Measurements from ENCODE around the gene CNP. TPM values are rescaled to one million over a fixed set of nuclear protein-coding genes. Genes with fewer than 3 reads are reported as not detected.

CNP gene
- total and polyA plus RNA-seq, 2 of the 8 experiments (the other 6 are each of a cell fraction or from before 2014, with no cell fraction given) = 21.9 to 60.6 TPM

DNA sequence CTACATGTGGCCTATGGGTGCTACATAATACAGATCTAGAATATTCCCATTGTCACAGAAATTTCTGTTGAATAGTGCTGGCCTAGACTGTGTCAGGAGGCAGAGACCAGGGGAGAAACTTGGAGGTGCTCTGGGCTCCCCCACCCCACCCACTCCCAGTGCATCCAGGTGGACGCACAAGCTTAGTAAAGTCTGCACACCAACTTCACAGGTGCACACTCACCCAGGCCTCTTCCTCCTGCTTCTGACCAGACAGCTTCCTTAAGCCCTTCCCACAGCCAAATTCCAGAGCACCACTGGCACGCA is 7.6 kb upstream of the CNP start:
- FAIRE-seq = no peak

More for the DNA sequence above, 7.6 kb upstream of the CNP start:
- DNase-seq (ENCODE audit: low read depth in 1 of 2, low spot score in 2 of 2) = no peak
- Histone ChIP-seq H3K27me3 (replicated peaks in 1 of 4; ENCODE audit: control insufficient read depth in 3 of 4, extremely low read depth in 1 of 4, insufficient read depth in 3 of 4, low read length in 3 of 4) (no peaks in the 10 kb centered on the region), H4K5ac (ENCODE audit: insufficient read length, low read depth, low read length) (no peak overlapping the region), H3K79me2 (ENCODE audit: control insufficient read depth in 1 of 2, insufficient read depth in 2 of 2, low read length in 2 of 2) (no peaks in the 10 kb centered on the region), H3K4ac (replicated peaks; ENCODE audit: insufficient read length, low read depth, low read length) (no peak overlapping the region), H4K91ac (replicated peaks; ENCODE audit: insufficient read length, low read length) (no peak overlapping the region), H3K4me1 (replicated peaks in 1 of 4; ENCODE audit: control insufficient read depth in 3 of 4, insufficient read depth in 4 of 4, low read length in 3 of 4) (peaks cover 6 to 16% (median 11%) of the 10 kb centered on the region in 4 experiments), H2BK20ac (ENCODE audit: low read length) (no peak overlapping the region), H2AK5ac (ENCODE audit: low read depth, low read length) (no peak overlapping the region), H3K23ac (ENCODE audit: insufficient read length) (no peak overlapping the region), H3K79me1 (ENCODE audit: low read depth, low read length) (no peaks in the 10 kb centered on the region), H4K20me1 (replicated peaks in 1 of 2; ENCODE audit: control insufficient read depth in 1 of 2, insufficient read depth in 2 of 2, low read length in 2 of 2) (no peaks in the 10 kb centered on the region), H3K9ac (replicated peaks in 1 of 4; ENCODE audit: extremely low read depth in 1 of 4, low read depth in 3 of 4, low read length in 3 of 4) (no peak overlapping the region), H3K36me3 (ENCODE audit: control insufficient read depth in 2 of 4, insufficient read depth in 4 of 4, low read length in 3 of 4) (no peaks in the 10 kb centered on the region), H3K56ac (replicated peaks; ENCODE audit: insufficient read length, low read depth, low read length) (no peak overlapping the region), H2BK15ac (ENCODE audit: low read length) (no peak overlapping the region), H2BK5ac (ENCODE audit: low read depth, low read length) (no peak overlapping the region), H2BK120ac (replicated peaks; ENCODE audit: low read depth, low read length) (no peak overlapping the region), H2BK12ac (ENCODE audit: low read depth, low read length) (no peak overlapping the region), H3K23me2 (ENCODE audit: low read depth, low read length) (no peaks in the 10 kb centered on the region), H3K14ac (ENCODE audit: insufficient read length) (no peak overlapping the region), H3K27ac (ENCODE audit: low read depth, low read length) (no peak overlapping the region), H4K8ac (ENCODE audit: extremely low read depth, insufficient read depth, low read length) (no peak overlapping the region), H3K9me3 (ENCODE audit: insufficient read depth in 2 of 2, low read depth in 1 of 2, low read length in 1 of 2) (no peaks in the 10 kb centered on the region), H3K4me3 (ENCODE audit: extremely low read depth in 1 of 4, insufficient read depth in 2 of 4, low read depth in 3 of 4, low read length in 4 of 4) (no peak overlapping the region), H3K4me2 (ENCODE audit: insufficient read depth in 1 of 2, low read depth in 2 of 2, low read length in 2 of 2) (peak overlapping the region in 1 of 2 experiments; percentile 4; a peak in 1 of 4 replicates), H2AFZ (ENCODE audit: low read length) (no peak overlapping the region), H3K18ac (ENCODE audit: extremely low read depth, low read length) (no peak overlapping the region)
- CTCF ChIA-PET (ENCODE audit: partially characterized antibody) = interaction anchor here (0.6 to 11.6 kb wide), 37 partner anchors 10 to 227 kb away, joined by 3 to 205 read pairs (median 5); partner anchors contain the start of genes ACLY, KLHL11, NKIRAS2 and ODAD4
- POLR2A ChIA-PET (ENCODE audit: partially characterized antibody) = interaction anchor here (0.9 to 9.7 kb wide), 12 partner anchors 9 to 1409 kb away, joined by 3 to 67 read pairs (median 7); partner anchors contain the start of genes ACLY, CNP, DNAJC7 and EIF1
- 70% methylated on average over 2 of the region's 2 CpGs; no CpG with 5 or more reads in 1 of the 2 experiments for WGBS, 2 experiments (ENCODE audit: extremely low coverage in 1 of 2, insufficient coverage in 1 of 2, insufficient read length in 1 of 2, insufficient replicate concordance in 2 of 2, low coverage in 1 of 2, low lambda C conversion rate in 2 of 2, missing lambda C conversion rate in 1 of 2)
- no peak for TF ChIP-seq TBP (IDR thresholded peaks at IDR 0.05; ENCODE audit: low read depth, low read length)
- 0 out of 2 replicates have a peak, but pooled peaks have one; percentile 39 for TF ChIP-seq TEAD4 (IDR thresholded peaks at IDR 0.05; ENCODE audit: low read depth, low read length)

Data from H1 (cell line).